Measurements from ENCODE around the gene SPN. TPM values are rescaled to one million over a fixed set of nuclear protein-coding genes. Genes with fewer than 3 reads are reported as not detected.
A peak's percentile ranks its signal among the peaks of the same experiment; 100 is the strongest.
"Not testable (repeated sequence)": the region's sequence is repeated elsewhere in the genome, so short reads cannot be mapped to it uniquely, and the experiment has no call there.

The SPN gene, protein sequence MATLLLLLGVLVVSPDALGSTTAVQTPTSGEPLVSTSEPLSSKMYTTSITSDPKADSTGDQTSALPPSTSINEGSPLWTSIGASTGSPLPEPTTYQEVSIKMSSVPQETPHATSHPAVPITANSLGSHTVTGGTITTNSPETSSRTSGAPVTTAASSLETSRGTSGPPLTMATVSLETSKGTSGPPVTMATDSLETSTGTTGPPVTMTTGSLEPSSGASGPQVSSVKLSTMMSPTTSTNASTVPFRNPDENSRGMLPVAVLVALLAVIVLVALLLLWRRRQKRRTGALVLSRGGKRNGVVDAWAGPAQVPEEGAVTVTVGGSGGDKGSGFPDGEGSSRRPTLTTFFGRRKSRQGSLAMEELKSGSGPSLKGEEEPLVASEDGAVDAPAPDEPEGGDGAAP
- 1 to 10 TPM; 4.0 to 5.7 (median 4.7) TPM for total RNA-seq

- intact Hi-C loops (cut with DNase I; ENCODE audit: low total_unique reads), result no loop called here
These were observed at the start of gene SPN for GRCh38 chr16:29663016-29663806. SPN (plus strand) TSS chr16:29663247; CDS start chr16:29663729, 482 bp downstream.

DNA sequence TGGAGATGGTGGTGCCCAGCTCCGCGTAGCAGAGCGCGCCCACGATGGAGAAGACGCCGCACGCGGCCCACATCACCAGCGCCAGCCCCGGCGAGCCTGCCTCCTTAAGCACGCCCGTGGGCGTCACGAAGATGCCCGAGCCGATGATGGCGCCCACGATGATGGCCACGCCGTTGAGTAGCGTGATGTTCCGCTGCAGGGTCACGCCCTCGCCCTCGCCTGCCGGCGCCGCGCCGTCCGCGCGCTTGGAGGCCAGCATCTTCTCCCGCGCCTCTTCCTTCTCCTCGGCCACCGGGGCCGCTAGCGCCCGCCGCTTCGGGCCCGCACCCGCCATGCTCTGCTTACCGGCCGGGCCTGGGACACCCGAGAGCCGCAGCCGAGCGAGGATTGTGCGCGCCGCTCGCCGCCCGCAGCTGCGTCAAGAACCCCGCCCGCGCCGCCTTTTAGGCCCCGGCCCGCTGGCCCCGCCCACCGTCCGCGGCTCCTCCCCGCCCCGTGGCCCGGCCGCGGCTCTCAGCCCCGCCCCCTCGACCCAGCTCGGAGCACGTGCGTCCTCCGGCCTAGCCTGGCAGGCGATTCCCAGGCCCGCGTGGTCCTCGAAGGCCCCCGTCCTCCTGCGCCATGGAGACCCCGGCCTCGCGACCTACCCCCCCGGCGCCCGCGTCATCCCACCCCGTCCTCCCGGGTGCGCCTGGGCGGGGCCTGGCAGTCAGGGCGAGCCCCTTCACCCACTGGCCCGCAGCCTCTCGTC, 49.6 kb upstream of the SPN start:
- peak; percentile 61 to 96 for DNase-seq (ENCODE audit: low spot score in 2 of 2)
- intact Hi-C loops (cut with DNase I; ENCODE audit: low total_unique reads), result not testable (repeated sequence)
- WGBS, 2 donors, result 0 to 1% methylated on average over 23 to 55 of the region's 100 CpGs
- peak overlapping the region; percentile 45 for H3K4me3 ChIP-seq (ENCODE audit: low read depth, poor library complexity, severe bottlenecking)

More at GRCh38 chr16:29663016-29663806, at the start of gene SPN:
- no peak for TF ChIP-seq CTCF (IDR thresholded peaks at IDR 0.05)
- no peak for TF ChIP-seq POLR2A (IDR thresholded peaks at IDR 0.05)
- 64% methylated on average over 18 of the region's 18 CpGs for WGBS, 2 donors
- no peak for DNase-seq (ENCODE audit: low spot score in 2 of 2)
- no peak within 1 kb of the TSS for H3K4me3 ChIP-seq (ENCODE audit: low read depth, poor library complexity, severe bottlenecking)

- intact Hi-C loops (cut with DNase I; ENCODE audit: low total_unique reads); H3K4me3 ChIP-seq (ENCODE audit: low read depth, poor library complexity, severe bottlenecking): not testable (repeated sequence)
- WGBS, 2 donors, result 71 to 78% methylated on average over 10 to 16 of the region's 22 CpGs
- peak in 1 of 2 donors; percentile 76 for DNase-seq (ENCODE audit: low spot score in 2 of 2)
These were observed 48.2 kb upstream of the SPN start for GRCh38 chr16:29614691-29615314.

DNA sequence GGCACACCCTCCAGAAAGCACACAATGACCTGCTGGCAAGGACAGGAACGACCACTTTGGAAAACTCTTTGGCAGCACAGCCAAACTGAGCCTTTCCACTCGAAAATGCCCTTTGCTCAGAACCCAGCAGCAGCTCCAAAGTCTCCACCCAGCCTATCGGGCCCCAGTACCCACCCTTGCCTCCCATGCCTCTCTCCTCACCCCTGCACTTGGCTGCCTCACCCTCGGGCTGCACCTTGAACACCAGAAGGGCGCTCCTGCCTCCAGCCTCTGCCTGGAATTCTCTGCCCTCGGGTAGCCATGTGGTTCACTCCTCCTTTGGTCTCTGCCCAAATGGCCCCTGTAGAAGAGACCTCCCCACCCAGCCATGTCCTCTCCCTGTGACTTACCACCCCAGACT, 46.9 kb upstream of the SPN start:
- DNase-seq (ENCODE audit: low spot score in 2 of 2); H3K4me3 ChIP-seq (ENCODE audit: low read depth, poor library complexity, severe bottlenecking); intact Hi-C loops (cut with DNase I; ENCODE audit: low total_unique reads): not testable (repeated sequence)
- 68 to 69% methylated on average over 5 of the region's 6 CpGs for WGBS, 2 donors

GRCh38 chr16:29620591-29620990, 42.5 kb upstream of the SPN start:
- DNase-seq (ENCODE audit: low spot score in 2 of 2); H3K4me3 ChIP-seq (ENCODE audit: low read depth, poor library complexity, severe bottlenecking); intact Hi-C loops (cut with DNase I; ENCODE audit: low total_unique reads): not testable (repeated sequence)
- 69 to 82% methylated on average over 5 to 6 of the region's 6 CpGs for WGBS, 2 donors

DNA sequence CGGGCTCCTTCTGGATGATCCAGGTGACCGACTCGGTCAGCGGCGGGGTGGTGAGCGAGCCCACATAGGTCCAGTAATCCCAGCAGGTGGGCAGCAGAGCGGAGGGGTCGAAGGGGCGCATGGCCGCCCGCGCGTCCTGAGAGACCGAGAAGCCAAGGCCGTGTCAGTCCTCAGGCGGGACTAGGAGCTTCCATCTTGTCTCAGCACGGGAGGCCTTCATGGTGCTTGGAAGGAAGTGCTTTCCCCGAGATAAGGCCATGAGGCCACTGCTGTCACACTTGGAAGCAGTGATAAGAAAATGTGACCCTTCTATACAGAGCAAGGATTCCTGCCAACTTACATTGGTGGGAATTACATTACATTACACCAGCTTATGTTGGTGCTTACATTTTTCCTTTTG, 40.3 kb upstream of the SPN start:
- H3K4me3 ChIP-seq (ENCODE audit: low read depth, poor library complexity, severe bottlenecking); intact Hi-C loops (cut with DNase I; ENCODE audit: low total_unique reads); DNase-seq (ENCODE audit: low spot score in 2 of 2): not testable (repeated sequence)
- WGBS, 2 donors, result 92 to 95% methylated on average over 12 to 13 of the region's 18 CpGs

- intact Hi-C loops (cut with DNase I; ENCODE audit: low total_unique reads); H3K4me3 ChIP-seq (ENCODE audit: low read depth, poor library complexity, severe bottlenecking); DNase-seq (ENCODE audit: low spot score in 2 of 2): not testable (repeated sequence)
- 93 to 97% methylated on average over 5 of the region's 5 CpGs for WGBS, 2 donors
These were observed 39.8 kb upstream of the SPN start for GRCh38 chr16:29623253-29623652.

- DNase-seq (ENCODE audit: low spot score in 2 of 2); H3K4me3 ChIP-seq (ENCODE audit: low read depth, poor library complexity, severe bottlenecking); intact Hi-C loops (cut with DNase I; ENCODE audit: low total_unique reads): not testable (repeated sequence)
- 66% methylated on average over 4 of the region's 4 CpGs; no CpG with 5 or more reads in 1 of the 2 donors for WGBS, 2 donors
These were observed 37.9 kb upstream of the SPN start for GRCh38 chr16:29625114-29625513.

- DNase-seq (ENCODE audit: low spot score in 2 of 2); H3K4me3 ChIP-seq (ENCODE audit: low read depth, poor library complexity, severe bottlenecking); intact Hi-C loops (cut with DNase I; ENCODE audit: low total_unique reads): not testable (repeated sequence)
- 55 to 71% methylated on average over 16 of the region's 16 CpGs for WGBS, 2 donors
These were observed 36.2 kb upstream of the SPN start for GRCh38 chr16:29626778-29627331.

DNA sequence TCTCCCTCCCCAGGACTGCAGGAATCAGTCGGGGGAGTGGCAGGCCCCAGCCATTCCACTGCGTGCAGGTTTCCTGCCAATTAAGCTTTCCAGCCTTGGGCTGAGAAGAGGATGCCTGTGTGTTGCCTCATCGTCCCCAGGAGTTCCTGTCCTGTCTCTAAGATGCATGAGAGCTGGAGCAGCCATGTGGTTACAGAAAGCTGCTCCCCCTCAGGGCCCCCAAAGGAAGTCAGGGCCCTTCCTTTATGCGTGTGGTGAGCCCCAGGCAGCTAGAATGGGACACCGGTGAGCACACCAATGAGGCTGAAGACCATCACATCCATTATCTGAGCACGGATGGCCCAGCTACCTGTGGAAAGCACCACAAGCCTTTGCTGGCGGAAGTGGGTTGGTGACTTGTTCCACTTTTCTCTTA, 35.4 kb upstream of the SPN start:
- DNase-seq (ENCODE audit: low spot score in 2 of 2); H3K4me3 ChIP-seq (ENCODE audit: low read depth, poor library complexity, severe bottlenecking); intact Hi-C loops (cut with DNase I; ENCODE audit: low total_unique reads): not testable (repeated sequence)
- WGBS, 2 donors, result 31 to 41% methylated on average over 3 of the region's 7 CpGs

- WGBS, 2 donors, result no CpG with 5 or more reads among the region's 10 CpGs
- DNase-seq (ENCODE audit: low spot score in 2 of 2); intact Hi-C loops (cut with DNase I; ENCODE audit: low total_unique reads); H3K4me3 ChIP-seq (ENCODE audit: low read depth, poor library complexity, severe bottlenecking): not testable (repeated sequence)
These were observed 34.3 kb upstream of the SPN start for GRCh38 chr16:29628707-29629106.

- intact Hi-C loops (cut with DNase I; ENCODE audit: low total_unique reads); DNase-seq (ENCODE audit: low spot score in 2 of 2): not testable (repeated sequence)
- 69 to 74% methylated on average over 8 to 10 of the region's 10 CpGs for WGBS, 2 donors
These were observed 33.7 kb upstream of the SPN start for GRCh38 chr16:29629318-29629717.

GRCh38 chr16:29631658-29632057, 31.4 kb upstream of the SPN start:
- WGBS, 2 donors, result 76 to 84% methylated on average over 11 to 20 of the region's 20 CpGs
- H3K4me3 ChIP-seq (ENCODE audit: low read depth, poor library complexity, severe bottlenecking); DNase-seq (ENCODE audit: low spot score in 2 of 2); intact Hi-C loops (cut with DNase I; ENCODE audit: low total_unique reads): not testable (repeated sequence)

More at GRCh38 chr16:29629318-29629717, 33.7 kb upstream of the SPN start:
- not testable (repeated sequence) for H3K4me3 ChIP-seq (ENCODE audit: low read depth, poor library complexity, severe bottlenecking)
